WTC11 (cell line): ENCODE measurements around the gene HOXB1. TPM values are rescaled to one million over a fixed set of nuclear protein-coding genes. Genes with fewer than 3 reads are reported as not detected.

Experiments
- ATAC-seq: fragments of 200-7000 bp; cut with Tn5 transposase; 2 replicates; pipeline ENCODE4 v1.10.0; 2021; ENCODE audit warnings: mild to moderate bottlenecking, moderate library complexity
- CTCF ChIA-PET: fragments of 300-600 bp; sonication (Branson Sonifier 250); formaldehyde crosslinking; loops from one replicate; lab custom pipeline; 2021; ENCODE audit warnings: antibody characterized with exemption; lab: Charles Lee
- POLR2A ChIA-PET: fragments of 350-600 bp; sonication (Branson Sonifier 250); formaldehyde crosslinking; loops from one replicate; lab custom pipeline; 2021; ENCODE audit warnings: antibody characterized with exemption; lab: Charles Lee
- DNase-seq: peaks from one replicate; pipeline ENCODE4 v3.0.0; 2021; ENCODE audit warnings: low spot score
- H3K27ac Mint-ChIP-seq: 2 replicates; pipeline ENCODE4 v1.8.0; 2021; ENCODE audit warnings: mixed read lengths
- H3K27me3 Mint-ChIP-seq: 2 replicates; pipeline ENCODE4 v1.8.0; 2021; ENCODE audit warnings: low read depth, mild to moderate bottlenecking, moderate library complexity, mixed read lengths
- H3K36me3 Mint-ChIP-seq: 2 replicates; pipeline ENCODE4 v1.8.0; 2021; ENCODE audit warnings: mixed read lengths
- H3K4me1 Mint-ChIP-seq: 2 replicates; pipeline ENCODE4 v1.8.0; 2022; ENCODE audit warnings: mixed read lengths
- H3K4me3 Mint-ChIP-seq: 2 replicates; pipeline ENCODE4 v1.8.0; 2021; ENCODE audit warnings: mild to moderate bottlenecking, moderate library complexity, mixed read lengths
- H3K9me3 Mint-ChIP-seq: 2 replicates; pipeline ENCODE4 v1.8.0; 2021; ENCODE audit warnings: mixed read lengths
- CREM ChIP-seq: sonication (generic); formaldehyde crosslinking; IDR thresholded peaks from 2 replicates; pipeline ENCODE4 v1.8.1; 2022; ENCODE audit warnings: mild to moderate bottlenecking, missing genetic modification reagents, moderate library complexity
- ESRRA ChIP-seq: sonication (generic); formaldehyde crosslinking; IDR thresholded peaks from 2 replicates; pipeline ENCODE4 v1.8.1; 2022; ENCODE audit warnings: mild to moderate bottlenecking, missing genetic modification reagents, borderline replicate concordance
- NFE2L1 ChIP-seq: sonication (generic); formaldehyde crosslinking; IDR thresholded peaks from 2 replicates; pipeline ENCODE4 v1.8.1; 2023; ENCODE audit warnings: missing genetic modification reagents
- NR2C2 ChIP-seq: sonication (generic); formaldehyde crosslinking; IDR thresholded peaks from 2 replicates; pipeline ENCODE4 v1.8.0; 2022; ENCODE audit warnings: mild to moderate bottlenecking, missing genetic modification reagents
- TCF7 ChIP-seq: sonication (generic); formaldehyde crosslinking; IDR thresholded peaks from 2 replicates; pipeline ENCODE4 v1.8.0; 2022; ENCODE audit warnings: mild to moderate bottlenecking, low read depth, missing genetic modification reagents, moderate library complexity
- TEAD1 ChIP-seq: sonication (generic); formaldehyde crosslinking; IDR thresholded peaks from 2 replicates; pipeline ENCODE4 v1.8.0; 2022; ENCODE audit warnings: mild to moderate bottlenecking, missing genetic modification reagents
- ZMAT4 ChIP-seq: fragments of 250-450 bp; sonication (Bioruptor Pico); IDR thresholded peaks from 2 replicates; pipeline ENCODE4 v1.9.0; 2021; ENCODE audit warnings: mild to moderate bottlenecking
- ZNF138 ChIP-seq: sonication (generic); formaldehyde crosslinking; conservative IDR thresholded peaks from 2 replicates; pipeline ENCODE4 v1.8.1; 2022; ENCODE audit warnings: mild to moderate bottlenecking, moderate library complexity, missing genetic modification reagents
- ZNF263 ChIP-seq: sonication (generic); formaldehyde crosslinking; IDR thresholded peaks from 2 replicates; pipeline ENCODE4 v1.8.1; 2022; ENCODE audit warnings: low read depth, mild to moderate bottlenecking, moderate library complexity, missing genetic modification reagents
- total RNA-seq: library from RNA; stranded (reverse); gene quantifications from 3 replicates; pipeline ENCODE4 v1.2.3, GENCODE V29; 2021
- TF ChIP-seq, protein P1 (sequence below): sonication (generic); formaldehyde crosslinking; IDR thresholded peaks from 2 replicates; pipeline ENCODE4 v1.8.1; 2022; ENCODE audit warnings: mild to moderate bottlenecking, missing genetic modification reagents, moderate library complexity, borderline replicate concordance
- TF ChIP-seq, protein P2 (sequence below): fragments of 250-450 bp; sonication (Bioruptor Pico); IDR thresholded peaks from 2 replicates; pipeline ENCODE4 v1.9.0; 2021; ENCODE audit warnings: mild to moderate bottlenecking, borderline replicate concordance
- TF ChIP-seq, protein P3 (sequence below): sonication (generic); formaldehyde crosslinking; IDR thresholded peaks from 2 replicates; pipeline ENCODE4 v1.8.1; 2023; ENCODE audit warnings: mild to moderate bottlenecking, missing genetic modification reagents, moderate library complexity
- TF ChIP-seq, protein P4 (sequence below): sonication (generic); formaldehyde crosslinking; IDR thresholded peaks from 2 replicates; pipeline ENCODE4 v1.8.1; 2023; ENCODE audit warnings: mild to moderate bottlenecking, moderate library complexity, missing genetic modification reagents
- TF ChIP-seq, protein P5 (sequence below): sonication (generic); formaldehyde crosslinking; IDR thresholded peaks from 2 replicates; pipeline ENCODE4 v1.8.1; 2023; ENCODE audit warnings: mild to moderate bottlenecking, missing genetic modification reagents, borderline replicate concordance
- TF ChIP-seq, protein P6 (sequence below): sonication (generic); formaldehyde crosslinking; IDR thresholded peaks from 2 replicates; pipeline ENCODE4 v1.8.0; 2022; ENCODE audit warnings: missing genetic modification reagents

HOXB1 gene
- total RNA-seq, 1 experiment from 2014 or later = 0.63 TPM

- ChIA-PET POLR2A (interaction anchor here (0.8 kb wide), 1 partner anchor 8 kb away, joined by 3 read pairs; no protein-coding TSS in a partner anchor), CTCF (interaction anchor here (0.7 to 2.3 kb wide), 3 partner anchors 19 to 74 kb away, joined by 3 to 8 read pairs (median 4); no protein-coding TSS in a partner anchor)
- no peak overlapping the region for H3K27ac Mint-ChIP-seq
- H3K9me3 Mint-ChIP-seq = no peaks in the 10 kb centered on the region
- H3K4me1 Mint-ChIP-seq = peaks cover 29% of the 10 kb centered on the region
- DNase-seq = no peak
- TF ChIP-seq, protein P1, sequence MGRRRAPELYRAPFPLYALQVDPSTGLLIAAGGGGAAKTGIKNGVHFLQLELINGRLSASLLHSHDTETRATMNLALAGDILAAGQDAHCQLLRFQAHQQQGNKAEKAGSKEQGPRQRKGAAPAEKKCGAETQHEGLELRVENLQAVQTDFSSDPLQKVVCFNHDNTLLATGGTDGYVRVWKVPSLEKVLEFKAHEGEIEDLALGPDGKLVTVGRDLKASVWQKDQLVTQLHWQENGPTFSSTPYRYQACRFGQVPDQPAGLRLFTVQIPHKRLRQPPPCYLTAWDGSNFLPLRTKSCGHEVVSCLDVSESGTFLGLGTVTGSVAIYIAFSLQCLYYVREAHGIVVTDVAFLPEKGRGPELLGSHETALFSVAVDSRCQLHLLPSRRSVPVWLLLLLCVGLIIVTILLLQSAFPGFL (CRISPR knock-in tag) = no peak
- no peak for TF ChIP-seq NFE2L1 (CRISPR knock-in tag)
- TF ChIP-seq, protein P2, sequence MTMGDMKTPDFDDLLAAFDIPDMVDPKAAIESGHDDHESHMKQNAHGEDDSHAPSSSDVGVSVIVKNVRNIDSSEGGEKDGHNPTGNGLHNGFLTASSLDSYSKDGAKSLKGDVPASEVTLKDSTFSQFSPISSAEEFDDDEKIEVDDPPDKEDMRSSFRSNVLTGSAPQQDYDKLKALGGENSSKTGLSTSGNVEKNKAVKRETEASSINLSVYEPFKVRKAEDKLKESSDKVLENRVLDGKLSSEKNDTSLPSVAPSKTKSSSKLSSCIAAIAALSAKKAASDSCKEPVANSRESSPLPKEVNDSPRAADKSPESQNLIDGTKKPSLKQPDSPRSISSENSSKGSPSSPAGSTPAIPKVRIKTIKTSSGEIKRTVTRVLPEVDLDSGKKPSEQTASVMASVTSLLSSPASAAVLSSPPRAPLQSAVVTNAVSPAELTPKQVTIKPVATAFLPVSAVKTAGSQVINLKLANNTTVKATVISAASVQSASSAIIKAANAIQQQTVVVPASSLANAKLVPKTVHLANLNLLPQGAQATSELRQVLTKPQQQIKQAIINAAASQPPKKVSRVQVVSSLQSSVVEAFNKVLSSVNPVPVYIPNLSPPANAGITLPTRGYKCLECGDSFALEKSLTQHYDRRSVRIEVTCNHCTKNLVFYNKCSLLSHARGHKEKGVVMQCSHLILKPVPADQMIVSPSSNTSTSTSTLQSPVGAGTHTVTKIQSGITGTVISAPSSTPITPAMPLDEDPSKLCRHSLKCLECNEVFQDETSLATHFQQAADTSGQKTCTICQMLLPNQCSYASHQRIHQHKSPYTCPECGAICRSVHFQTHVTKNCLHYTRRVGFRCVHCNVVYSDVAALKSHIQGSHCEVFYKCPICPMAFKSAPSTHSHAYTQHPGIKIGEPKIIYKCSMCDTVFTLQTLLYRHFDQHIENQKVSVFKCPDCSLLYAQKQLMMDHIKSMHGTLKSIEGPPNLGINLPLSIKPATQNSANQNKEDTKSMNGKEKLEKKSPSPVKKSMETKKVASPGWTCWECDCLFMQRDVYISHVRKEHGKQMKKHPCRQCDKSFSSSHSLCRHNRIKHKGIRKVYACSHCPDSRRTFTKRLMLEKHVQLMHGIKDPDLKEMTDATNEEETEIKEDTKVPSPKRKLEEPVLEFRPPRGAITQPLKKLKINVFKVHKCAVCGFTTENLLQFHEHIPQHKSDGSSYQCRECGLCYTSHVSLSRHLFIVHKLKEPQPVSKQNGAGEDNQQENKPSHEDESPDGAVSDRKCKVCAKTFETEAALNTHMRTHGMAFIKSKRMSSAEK (CRISPR knock-in tag) = no peak
- TF ChIP-seq, protein P3, sequence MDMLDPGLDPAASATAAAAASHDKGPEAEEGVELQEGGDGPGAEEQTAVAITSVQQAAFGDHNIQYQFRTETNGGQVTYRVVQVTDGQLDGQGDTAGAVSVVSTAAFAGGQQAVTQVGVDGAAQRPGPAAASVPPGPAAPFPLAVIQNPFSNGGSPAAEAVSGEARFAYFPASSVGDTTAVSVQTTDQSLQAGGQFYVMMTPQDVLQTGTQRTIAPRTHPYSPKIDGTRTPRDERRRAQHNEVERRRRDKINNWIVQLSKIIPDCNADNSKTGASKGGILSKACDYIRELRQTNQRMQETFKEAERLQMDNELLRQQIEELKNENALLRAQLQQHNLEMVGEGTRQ (CRISPR knock-in tag) = no peak
- no peak for TF ChIP-seq NR2C2
- TF ChIP-seq, protein P4, sequence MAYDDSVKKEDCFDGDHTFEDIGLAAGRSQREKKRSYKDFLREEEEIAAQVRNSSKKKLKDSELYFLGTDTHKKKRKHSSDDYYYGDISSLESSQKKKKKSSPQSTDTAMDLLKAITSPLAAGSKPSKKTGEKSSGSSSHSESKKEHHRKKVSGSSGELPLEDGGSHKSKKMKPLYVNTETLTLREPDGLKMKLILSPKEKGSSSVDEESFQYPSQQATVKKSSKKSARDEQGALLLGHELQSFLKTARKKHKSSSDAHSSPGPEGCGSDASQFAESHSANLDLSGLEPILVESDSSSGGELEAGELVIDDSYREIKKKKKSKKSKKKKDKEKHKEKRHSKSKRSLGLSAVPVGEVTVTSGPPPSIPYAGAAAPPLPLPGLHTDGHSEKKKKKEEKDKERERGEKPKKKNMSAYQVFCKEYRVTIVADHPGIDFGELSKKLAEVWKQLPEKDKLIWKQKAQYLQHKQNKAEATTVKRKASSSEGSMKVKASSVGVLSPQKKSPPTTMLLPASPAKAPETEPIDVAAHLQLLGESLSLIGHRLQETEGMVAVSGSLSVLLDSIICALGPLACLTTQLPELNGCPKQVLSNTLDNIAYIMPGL (CRISPR knock-in tag) = no peak
- TF ChIP-seq ZMAT4 (CRISPR knock-in tag) = no peak
- no peak for TF ChIP-seq ZNF138 (CRISPR knock-in tag)
- no peak for TF ChIP-seq TCF7 (CRISPR knock-in tag)
- TF ChIP-seq CREM = no peak
- TF ChIP-seq ESRRA (CRISPR knock-in tag) = no peak
- no peak for TF ChIP-seq ZNF263
- TF ChIP-seq, protein P5, sequence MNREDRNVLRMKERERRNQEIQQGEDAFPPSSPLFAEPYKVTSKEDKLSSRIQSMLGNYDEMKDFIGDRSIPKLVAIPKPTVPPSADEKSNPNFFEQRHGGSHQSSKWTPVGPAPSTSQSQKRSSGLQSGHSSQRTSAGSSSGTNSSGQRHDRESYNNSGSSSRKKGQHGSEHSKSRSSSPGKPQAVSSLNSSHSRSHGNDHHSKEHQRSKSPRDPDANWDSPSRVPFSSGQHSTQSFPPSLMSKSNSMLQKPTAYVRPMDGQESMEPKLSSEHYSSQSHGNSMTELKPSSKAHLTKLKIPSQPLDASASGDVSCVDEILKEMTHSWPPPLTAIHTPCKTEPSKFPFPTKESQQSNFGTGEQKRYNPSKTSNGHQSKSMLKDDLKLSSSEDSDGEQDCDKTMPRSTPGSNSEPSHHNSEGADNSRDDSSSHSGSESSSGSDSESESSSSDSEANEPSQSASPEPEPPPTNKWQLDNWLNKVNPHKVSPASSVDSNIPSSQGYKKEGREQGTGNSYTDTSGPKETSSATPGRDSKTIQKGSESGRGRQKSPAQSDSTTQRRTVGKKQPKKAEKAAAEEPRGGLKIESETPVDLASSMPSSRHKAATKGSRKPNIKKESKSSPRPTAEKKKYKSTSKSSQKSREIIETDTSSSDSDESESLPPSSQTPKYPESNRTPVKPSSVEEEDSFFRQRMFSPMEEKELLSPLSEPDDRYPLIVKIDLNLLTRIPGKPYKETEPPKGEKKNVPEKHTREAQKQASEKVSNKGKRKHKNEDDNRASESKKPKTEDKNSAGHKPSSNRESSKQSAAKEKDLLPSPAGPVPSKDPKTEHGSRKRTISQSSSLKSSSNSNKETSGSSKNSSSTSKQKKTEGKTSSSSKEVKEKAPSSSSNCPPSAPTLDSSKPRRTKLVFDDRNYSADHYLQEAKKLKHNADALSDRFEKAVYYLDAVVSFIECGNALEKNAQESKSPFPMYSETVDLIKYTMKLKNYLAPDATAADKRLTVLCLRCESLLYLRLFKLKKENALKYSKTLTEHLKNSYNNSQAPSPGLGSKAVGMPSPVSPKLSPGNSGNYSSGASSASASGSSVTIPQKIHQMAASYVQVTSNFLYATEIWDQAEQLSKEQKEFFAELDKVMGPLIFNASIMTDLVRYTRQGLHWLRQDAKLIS (CRISPR knock-in tag) = no peak
- TF ChIP-seq, protein P6, sequence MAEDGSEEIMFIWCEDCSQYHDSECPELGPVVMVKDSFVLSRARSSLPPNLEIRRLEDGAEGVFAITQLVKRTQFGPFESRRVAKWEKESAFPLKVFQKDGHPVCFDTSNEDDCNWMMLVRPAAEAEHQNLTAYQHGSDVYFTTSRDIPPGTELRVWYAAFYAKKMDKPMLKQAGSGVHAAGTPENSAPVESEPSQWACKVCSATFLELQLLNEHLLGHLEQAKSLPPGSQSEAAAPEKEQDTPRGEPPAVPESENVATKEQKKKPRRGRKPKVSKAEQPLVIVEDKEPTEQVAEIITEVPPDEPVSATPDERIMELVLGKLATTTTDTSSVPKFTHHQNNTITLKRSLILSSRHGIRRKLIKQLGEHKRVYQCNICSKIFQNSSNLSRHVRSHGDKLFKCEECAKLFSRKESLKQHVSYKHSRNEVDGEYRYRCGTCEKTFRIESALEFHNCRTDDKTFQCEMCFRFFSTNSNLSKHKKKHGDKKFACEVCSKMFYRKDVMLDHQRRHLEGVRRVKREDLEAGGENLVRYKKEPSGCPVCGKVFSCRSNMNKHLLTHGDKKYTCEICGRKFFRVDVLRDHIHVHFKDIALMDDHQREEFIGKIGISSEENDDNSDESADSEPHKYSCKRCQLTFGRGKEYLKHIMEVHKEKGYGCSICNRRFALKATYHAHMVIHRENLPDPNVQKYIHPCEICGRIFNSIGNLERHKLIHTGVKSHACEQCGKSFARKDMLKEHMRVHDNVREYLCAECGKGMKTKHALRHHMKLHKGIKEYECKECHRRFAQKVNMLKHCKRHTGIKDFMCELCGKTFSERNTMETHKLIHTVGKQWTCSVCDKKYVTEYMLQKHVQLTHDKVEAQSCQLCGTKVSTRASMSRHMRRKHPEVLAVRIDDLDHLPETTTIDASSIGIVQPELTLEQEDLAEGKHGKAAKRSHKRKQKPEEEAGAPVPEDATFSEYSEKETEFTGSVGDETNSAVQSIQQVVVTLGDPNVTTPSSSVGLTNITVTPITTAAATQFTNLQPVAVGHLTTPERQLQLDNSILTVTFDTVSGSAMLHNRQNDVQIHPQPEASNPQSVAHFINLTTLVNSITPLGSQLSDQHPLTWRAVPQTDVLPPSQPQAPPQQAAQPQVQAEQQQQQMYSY = no peak
- no peak for TF ChIP-seq TEAD1 (CRISPR knock-in tag)
- TF ChIP-seq, all 79 proteins: peak for 0
- no peaks in the 10 kb centered on the region for H3K36me3 Mint-ChIP-seq
- H3K4me3 Mint-ChIP-seq = no peak overlapping the region
- H3K27me3 Mint-ChIP-seq = peaks cover 62% of the 10 kb centered on the region; the same call in 1 of the 2 replicates
- ATAC-seq = no peak
These were observed 32.1 kb upstream of the HOXB1 start for GRCh38 chr17:48562934-48563333.
